Measurements from ENCODE around the gene AP2B1.

DNA sequence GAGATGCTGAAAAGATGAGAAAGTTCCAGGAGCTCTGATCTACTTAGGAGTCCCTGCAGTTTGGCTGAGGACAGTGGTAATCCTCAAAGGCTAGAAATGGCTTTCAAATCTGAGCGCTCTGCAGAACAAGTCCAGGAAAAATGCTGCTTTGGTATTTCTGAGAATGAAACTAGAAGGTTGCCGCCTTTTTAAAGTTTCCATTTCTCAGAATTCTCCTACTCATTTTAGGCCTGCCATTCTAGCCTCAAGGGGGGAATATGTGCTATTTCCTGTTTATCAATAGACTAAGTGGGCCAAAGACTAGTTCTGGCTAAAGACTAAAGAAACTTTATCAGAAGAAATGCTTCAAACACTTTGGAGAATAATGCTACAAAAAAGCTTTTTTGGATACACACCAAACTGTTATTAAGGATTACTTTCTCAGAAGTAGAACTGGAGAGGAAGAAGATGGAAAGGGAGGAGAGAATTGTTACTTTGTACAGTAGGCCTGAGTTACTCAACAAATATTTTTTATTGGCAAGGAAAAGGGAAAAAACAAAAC lies 49.5 kb upstream of the AP2B1 start, which contains the start of gene SLFN12L:
- no peak for TF ChIP-seq POLR2A (IDR thresholded peaks at IDR 0.05)
- TF ChIP-seq POLR2AphosphoS5 (IDR thresholded peaks at IDR 0.05), result no peak
- TF ChIP-seq, protein P1, sequence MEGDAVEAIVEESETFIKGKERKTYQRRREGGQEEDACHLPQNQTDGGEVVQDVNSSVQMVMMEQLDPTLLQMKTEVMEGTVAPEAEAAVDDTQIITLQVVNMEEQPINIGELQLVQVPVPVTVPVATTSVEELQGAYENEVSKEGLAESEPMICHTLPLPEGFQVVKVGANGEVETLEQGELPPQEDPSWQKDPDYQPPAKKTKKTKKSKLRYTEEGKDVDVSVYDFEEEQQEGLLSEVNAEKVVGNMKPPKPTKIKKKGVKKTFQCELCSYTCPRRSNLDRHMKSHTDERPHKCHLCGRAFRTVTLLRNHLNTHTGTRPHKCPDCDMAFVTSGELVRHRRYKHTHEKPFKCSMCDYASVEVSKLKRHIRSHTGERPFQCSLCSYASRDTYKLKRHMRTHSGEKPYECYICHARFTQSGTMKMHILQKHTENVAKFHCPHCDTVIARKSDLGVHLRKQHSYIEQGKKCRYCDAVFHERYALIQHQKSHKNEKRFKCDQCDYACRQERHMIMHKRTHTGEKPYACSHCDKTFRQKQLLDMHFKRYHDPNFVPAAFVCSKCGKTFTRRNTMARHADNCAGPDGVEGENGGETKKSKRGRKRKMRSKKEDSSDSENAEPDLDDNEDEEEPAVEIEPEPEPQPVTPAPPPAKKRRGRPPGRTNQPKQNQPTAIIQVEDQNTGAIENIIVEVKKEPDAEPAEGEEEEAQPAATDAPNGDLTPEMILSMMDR (IDR thresholded peaks at IDR 0.05), result no peak
- no peak for TF ChIP-seq EP300 (IDR thresholded peaks at IDR 0.05)

All from sigmoid colon (tissue), 4 donors.